KG1 (cell line): Measurements from ENCODE around the gene LEFTY2.
"Not testable (repeated sequence)": the region's sequence is repeated elsewhere in the genome, so short reads cannot be mapped to it uniquely, and the experiment has no call there.

Experiments used
- DNase-seq: peaks from one replicate; lab custom pipeline; 2025; lab: John Stamatoyannopoulos, UW

The LEFTY2 gene

GRCh38 chr1:225929462-225929861, 11.6 kb downstream of the LEFTY2 start:
- DNase-seq: not testable (repeated sequence)

GRCh38 chr1:225928186-225929175, 12.5 kb downstream of the LEFTY2 start:
- no peak for DNase-seq

DNA sequence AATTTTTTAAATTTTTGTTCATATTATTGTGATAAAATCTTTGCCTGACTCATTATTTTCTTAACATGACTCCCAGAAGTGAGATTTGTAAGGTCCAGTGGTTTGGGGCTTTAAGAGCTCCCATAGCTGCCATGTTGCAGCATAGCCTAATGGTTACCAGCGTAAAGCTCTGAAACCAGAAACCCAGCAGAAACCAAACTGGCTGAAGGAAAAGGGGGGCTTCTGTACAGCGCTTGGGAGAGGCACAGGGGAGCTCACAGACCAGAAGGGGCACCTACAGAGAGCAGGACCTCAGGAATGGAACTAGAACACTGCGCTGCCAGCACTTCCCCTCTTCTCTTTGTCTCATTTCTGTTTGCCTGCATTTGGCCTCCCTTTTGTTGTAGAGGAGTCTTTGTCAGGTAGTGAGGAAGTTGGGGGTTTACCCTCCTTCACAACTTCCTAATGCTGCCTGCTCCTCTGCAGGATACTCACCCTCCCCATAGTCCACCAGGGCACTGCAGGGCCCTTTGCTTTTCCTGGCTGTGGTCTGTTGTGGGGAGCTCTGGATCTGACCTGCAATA, 14.4 kb downstream of the LEFTY2 start:
- peak; percentile 20 for DNase-seq

DNA sequence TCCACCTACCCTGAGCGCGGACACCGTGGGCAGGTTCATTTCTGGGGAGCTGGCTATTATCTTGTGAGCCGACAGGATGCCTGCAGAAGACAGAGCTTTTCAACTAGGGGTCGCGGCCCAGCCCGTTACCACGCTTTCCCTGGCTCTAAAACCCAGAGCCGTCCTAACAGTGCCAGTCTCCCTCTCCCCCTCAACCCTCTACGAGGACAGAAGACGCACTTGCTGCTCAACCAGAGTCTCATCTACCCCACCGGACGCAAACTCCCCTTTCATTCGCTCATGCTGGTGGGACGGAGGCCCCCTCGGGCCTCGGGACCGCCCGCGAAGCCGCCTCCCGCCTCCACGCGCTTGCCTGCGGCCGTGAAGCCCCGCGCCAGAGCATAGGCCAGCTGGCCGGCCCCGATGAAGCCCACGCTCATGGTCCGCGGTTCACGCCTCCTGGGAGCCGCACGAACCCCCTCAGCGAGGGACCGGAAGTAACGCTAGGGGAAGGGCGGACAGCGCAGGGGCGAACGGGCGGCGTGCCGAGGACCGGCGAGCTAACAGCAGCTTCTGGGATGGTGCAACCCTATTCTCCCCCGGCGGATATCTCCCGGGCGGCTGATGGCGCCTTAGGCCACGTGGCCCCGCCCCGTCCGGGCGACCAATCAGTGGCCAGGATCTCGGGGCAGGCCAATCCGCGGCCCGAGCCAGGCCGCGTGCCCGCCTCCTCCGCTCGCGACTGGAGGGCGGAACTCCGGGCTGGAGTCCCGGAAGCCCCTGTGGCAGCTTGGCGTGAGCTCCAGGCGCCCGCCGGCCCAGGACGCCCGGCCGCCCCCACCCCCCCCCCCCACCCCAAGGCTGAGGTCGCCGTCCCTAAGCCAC, 17.1 kb downstream of the LEFTY2 start, which contains the start of gene PYCR2:
Gene PYCR2 (minus strand): TSS at position 559 of the 864 bp plus-strand sequence. CDS start 140 bp downstream, at position 419.
- DNase-seq: peak; percentile 84

GRCh38 chr1:225923381-225923691, 17.7 kb downstream of the LEFTY2 start:
- no peak for DNase-seq

GRCh38 chr1:225921734-225922709, 19.0 kb downstream of the LEFTY2 start:
- no peak for DNase-seq

GRCh38 chr1:225919906-225920305, 21.1 kb downstream of the LEFTY2 start:
- no peak for DNase-seq

DNA sequence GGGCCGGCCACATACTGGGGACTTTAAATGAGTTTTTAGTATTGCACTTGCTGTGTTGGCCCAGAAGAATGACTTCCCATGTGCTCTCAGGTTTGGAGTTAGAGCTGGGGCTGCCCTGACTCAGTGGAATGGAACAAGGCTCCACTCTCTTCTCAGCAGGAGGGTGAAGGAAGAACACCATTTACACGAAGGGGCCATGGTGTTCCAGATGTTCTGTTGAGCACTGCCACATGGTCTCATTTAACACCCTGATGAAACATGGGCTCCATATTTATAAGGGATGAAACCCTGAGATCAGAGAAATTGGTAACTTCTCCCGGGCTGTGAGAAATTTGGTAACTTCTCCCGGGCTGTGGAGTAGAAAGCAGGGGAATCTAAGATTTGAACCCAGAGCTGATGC, 22.7 kb downstream of the LEFTY2 start:
- DNase-seq: no peak

DNA sequence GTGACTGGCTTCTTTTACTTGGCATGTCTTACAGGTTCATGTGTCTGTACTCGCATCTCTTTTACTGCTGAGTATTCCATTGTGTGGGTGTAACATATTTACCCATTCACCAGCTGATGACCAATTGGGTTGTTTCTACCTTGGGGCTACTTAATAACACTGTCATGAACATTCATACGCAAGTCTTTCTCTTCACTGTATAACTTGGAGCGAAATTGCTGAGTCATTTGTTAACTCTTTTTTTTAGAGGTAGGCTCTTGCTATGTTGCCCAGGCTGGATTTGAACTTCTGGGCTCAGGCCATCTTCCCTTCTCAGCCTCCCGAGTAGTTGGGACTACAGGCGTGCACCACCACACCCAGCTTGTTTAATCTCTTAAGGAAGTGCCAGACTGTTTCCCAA, 23.5 kb downstream of the LEFTY2 start:
- no peak for DNase-seq

DNA sequence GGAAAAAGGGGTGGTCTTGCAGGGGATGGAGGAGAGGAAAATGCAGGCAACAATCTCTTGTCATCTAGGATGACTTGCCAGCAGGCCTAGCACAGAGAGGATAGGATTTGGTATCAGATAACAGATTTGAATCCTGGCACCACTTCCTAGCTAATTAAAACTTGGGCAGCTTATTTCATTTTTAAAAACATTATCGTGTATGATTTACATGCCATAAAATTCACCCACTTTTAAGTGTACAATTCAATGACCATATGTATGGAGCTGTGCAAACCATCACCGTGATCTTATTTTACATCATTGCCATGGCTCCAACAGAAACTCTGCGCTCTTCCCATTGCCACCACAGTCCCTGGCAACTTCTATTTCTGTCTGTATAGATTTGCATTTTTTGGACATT, 23.9 kb downstream of the LEFTY2 start:
- no peak for DNase-seq

GRCh38 chr1:225915538-225915991, 25.5 kb downstream of the LEFTY2 start:
- DNase-seq: no peak

DNA sequence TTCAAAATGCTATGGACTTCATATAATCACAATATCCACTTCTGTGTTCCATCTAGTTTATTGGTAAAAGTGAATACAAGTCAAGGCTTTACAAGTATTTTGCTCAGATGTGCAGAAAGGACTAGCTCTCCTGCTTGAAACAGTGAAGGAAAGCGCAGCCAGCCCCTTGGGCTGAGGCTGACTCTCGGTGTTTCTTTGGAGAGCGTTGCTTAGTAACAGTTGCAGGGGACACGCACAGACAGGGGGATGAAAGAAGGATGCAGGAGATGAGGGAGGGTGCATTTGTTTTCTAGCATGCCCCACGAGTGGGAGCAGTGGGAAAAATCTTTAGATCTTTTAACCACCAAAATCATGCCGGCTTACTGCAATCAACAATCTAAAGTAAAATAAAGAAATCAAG, 26.1 kb downstream of the LEFTY2 start:
- no peak for DNase-seq

- no peak for DNase-seq
These were observed 26.6 kb downstream of the LEFTY2 start for GRCh38 chr1:225914391-225914790.

DNA sequence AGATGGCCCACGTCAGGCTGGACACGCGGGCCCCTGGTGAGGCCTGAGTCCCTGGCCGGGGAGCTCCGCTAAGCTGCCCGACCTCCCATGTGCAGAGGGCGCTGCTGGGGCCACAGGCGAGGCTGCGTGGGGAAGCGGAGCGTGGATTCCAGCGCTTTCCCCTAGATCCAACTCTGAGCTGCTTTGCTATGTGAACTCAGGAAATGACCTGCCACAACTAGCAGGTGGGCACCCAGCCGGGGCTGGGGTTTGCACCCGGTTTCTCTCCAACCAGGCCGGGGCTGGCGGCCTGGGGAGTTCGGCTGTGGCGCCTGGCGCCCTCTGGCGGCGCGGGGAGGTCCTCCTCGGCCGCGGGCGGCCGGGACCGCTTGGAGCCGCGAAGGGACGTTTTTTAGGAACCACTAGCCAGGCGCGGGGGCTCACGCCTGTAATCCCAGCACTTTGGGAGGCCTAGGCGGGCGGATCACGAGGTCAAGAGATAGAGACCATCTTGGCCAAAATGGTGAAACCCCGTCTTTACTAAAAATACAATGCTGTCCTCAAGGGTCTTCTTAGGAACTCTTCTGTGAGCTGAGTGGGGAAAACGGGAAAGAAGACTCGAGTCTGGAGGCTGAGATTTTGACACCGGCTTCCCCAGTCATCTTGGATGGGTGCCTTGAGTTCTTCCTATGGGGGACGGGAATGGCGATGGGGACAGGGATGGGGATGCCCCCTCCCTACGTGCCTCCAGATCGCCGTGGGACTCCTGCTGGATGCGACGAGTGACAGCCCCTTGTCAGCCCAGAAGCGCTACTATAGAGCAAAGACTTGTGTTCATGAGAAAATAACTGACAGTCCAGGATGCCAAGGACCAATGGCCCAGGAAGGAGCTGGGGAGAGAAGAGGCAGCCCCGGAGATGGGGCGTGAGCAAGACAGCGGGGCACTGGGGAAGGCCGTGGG, 29.6 kb downstream of the LEFTY2 start:
- no peak for DNase-seq

DNA sequence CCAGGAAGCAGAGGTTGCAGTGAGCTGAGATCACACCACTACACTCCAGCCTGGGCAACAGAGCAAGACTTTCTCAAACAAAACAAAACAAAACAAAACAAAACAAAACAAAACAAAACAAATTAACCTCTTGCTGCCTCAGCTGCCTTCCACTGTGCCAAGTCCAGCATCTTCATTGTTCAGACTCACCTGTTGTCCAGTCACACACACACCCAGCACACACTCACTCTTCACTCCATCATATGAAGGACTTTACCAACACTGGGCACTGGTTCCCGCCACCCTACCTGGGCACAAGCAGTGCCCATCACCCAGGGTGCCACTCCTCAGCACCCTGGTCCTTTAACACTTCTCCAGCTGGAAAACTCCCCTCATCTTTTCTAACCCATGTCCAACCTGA, 31.5 kb downstream of the LEFTY2 start:
- no peak for DNase-seq

DNA sequence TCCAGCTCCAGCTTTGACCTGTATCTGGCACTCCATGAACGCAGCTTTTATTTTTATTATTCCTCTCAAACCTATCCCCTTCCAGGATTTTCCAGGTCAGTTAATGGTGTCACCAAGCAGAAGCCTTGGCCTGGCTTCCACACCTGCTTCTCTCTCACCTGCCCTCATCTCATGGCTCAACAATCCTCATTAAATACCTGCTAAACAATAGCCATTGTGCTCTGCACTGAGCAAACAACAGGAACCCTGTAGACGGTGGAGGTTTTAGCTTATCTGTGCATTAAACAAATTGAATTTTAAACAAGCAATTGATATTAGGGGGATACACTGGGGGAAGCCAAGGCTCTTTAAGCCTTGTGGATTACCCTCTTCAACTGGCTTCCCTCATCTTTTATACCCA, 32.2 kb downstream of the LEFTY2 start:
- no peak for DNase-seq

DNA sequence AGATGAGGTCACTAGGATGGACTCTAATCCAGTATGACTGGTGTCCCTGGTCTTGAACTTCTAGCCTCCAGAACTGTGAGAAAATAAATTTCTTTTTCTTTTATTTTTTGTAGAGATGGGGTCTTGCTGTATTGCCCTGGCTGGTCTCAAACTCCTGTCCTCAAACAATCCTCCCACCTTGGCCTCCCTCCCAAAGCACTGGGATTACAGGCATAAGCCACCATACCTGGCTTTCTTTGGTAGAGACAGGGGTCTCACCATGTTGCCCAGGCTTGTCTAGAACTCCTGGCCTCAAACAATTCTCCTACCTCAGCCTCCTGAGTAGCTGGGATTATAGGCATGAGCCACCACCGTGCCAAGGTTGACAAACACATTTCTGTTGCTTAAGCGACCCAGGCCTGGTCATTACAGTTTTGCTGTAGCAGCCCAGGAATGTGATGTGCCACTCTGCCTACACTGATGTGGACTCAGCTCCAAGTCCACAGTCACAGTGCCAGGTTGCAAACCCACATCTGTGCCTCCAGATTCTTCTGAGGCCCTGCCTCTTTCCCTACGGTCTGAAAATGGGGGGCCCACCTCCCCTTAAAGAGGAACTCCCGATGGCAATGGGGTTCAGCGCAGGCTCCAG, 32.9 kb downstream of the LEFTY2 start:
- no peak for DNase-seq

GRCh38 chr1:225907341-225907740, 33.7 kb downstream of the LEFTY2 start:
- DNase-seq: no peak

GRCh38 chr1:225906467-225906866, 34.6 kb downstream of the LEFTY2 start:
- DNase-seq: no peak

GRCh38 chr1:225903623-225904022, 37.4 kb downstream of the LEFTY2 start:
- DNase-seq: no peak
